ENCODE results near the gene CLDN1.

CLDN1 gene

GRCh38 chr3:190330936-190331734 lies 8.9 kb upstream of the CLDN1 start:
- DNase-seq (ENCODE audit: low read depth in 2 of 2): no peak

- no peak for DNase-seq (ENCODE audit: low read depth in 2 of 2)
Observed at GRCh38 chr3:190326930-190327329, 4.7 kb upstream of the CLDN1 start.

- DNase-seq (ENCODE audit: low read depth in 2 of 2): no peak
Observed at GRCh38 chr3:190326361-190326760, 4.1 kb upstream of the CLDN1 start.

GRCh38 chr3:190325923-190326322 lies 3.7 kb upstream of the CLDN1 start:
- no peak for DNase-seq (ENCODE audit: low read depth in 2 of 2)

- DNase-seq (ENCODE audit: low read depth in 2 of 2): no peak
Observed at GRCh38 chr3:190323246-190323626, 990 bp upstream of the CLDN1 start.

- no peak for DNase-seq (ENCODE audit: low read depth in 2 of 2)
Observed at GRCh38 chr3:190322604-190323245, 479 bp upstream of the CLDN1 start.

GRCh38 chr3:190320594-190321362 lies 1.5 kb downstream of the CLDN1 start:
- no peak for DNase-seq (ENCODE audit: low read depth in 2 of 2)

GRCh38 chr3:190319660-190320059 lies 2.6 kb downstream of the CLDN1 start:
- no peak for DNase-seq (ENCODE audit: low read depth in 2 of 2)

- DNase-seq (ENCODE audit: low read depth in 2 of 2): no peak
Observed at GRCh38 chr3:190318666-190319065, 3.6 kb downstream of the CLDN1 start.

GRCh38 chr3:190314741-190315140 lies 7.5 kb downstream of the CLDN1 start:
- no peak for DNase-seq (ENCODE audit: low read depth in 2 of 2)

- DNase-seq (ENCODE audit: low read depth in 2 of 2): no peak
Observed at GRCh38 chr3:190309414-190309813, 12.8 kb downstream of the CLDN1 start.

- DNase-seq (ENCODE audit: low read depth in 2 of 2): no peak
Observed at GRCh38 chr3:190308154-190308553, 14.1 kb downstream of the CLDN1 start.

GRCh38 chr3:190307164-190307545 lies 15.1 kb downstream of the CLDN1 start:
- no peak for DNase-seq (ENCODE audit: low read depth in 2 of 2)

- DNase-seq (ENCODE audit: low read depth in 2 of 2): no peak
Observed at GRCh38 chr3:190306513-190307163, 15.6 kb downstream of the CLDN1 start.

GRCh38 chr3:190306026-190306425 lies 16.2 kb downstream of the CLDN1 start:
- DNase-seq (ENCODE audit: low read depth in 2 of 2): no peak

GRCh38 chr3:190305406-190305805 lies 16.8 kb downstream of the CLDN1 start:
- no peak for DNase-seq (ENCODE audit: low read depth in 2 of 2)

GRCh38 chr3:190303884-190304283 lies 18.4 kb downstream of the CLDN1 start:
- DNase-seq (ENCODE audit: low read depth in 2 of 2): no peak

GRCh38 chr3:190302212-190302867 lies 19.9 kb downstream of the CLDN1 start:
- no peak for DNase-seq (ENCODE audit: low read depth in 2 of 2)

GRCh38 chr3:190301591-190301990 lies 20.7 kb downstream of the CLDN1 start:
- DNase-seq (ENCODE audit: low read depth in 2 of 2): no peak

GRCh38 chr3:190299969-190300368 lies 22.3 kb downstream of the CLDN1 start:
- DNase-seq (ENCODE audit: low read depth in 2 of 2): no peak

GRCh38 chr3:190294030-190294429 lies 28.2 kb downstream of the CLDN1 start:
- DNase-seq (ENCODE audit: low read depth in 2 of 2): no peak

GRCh38 chr3:190293621-190294020 lies 28.6 kb downstream of the CLDN1 start:
- DNase-seq (ENCODE audit: low read depth in 2 of 2): no peak
